Esophagus muscularis mucosa (tissue), 4 donors: ENCODE measurements around the gene FXYD4. TPM values are rescaled to one million over a fixed set of nuclear protein-coding genes. Genes with fewer than 3 reads are reported as not detected.

ENCODE experiments used
- DNase-seq: peaks from one replicate; pipeline ENCODE4 v3.0.0-alpha.2; 2017; ENCODE audit errors: extremely low spot score
- H3K27ac ChIP-seq, 4 donors: fragments of 200-600 bp; sonication (generic); replicated peaks in 1 of 4; 1 replicate in 3 of 4; 2 replicates in 1 of 4; pipeline ENCODE4 v1.5.1; 2016 to 2019; ENCODE audit warnings: mild to moderate bottlenecking in 1 of 4
- H3K27me3 ChIP-seq, 4 donors: fragments of 200-600 bp; sonication (generic); one replicate each; pipeline versions ENCODE4 v1.5.1 to v1.6.0; 2016 to 2019
- H3K36me3 ChIP-seq, 4 donors: fragments of 200-600 bp; sonication (generic); one replicate each; pipeline ENCODE4 v1.5.1; 2016 to 2019
- H3K4me1 ChIP-seq, 4 donors: fragments of 200-600 bp; sonication (generic); one replicate each; pipeline ENCODE4 v1.5.1; 2016 to 2019
- H3K4me3 ChIP-seq, 4 donors: fragments of 200-600 bp; sonication (generic); 1 replicate in 2 of 4; 2 replicates in 2 of 4; pipeline ENCODE4 v1.5.1; 2016 to 2019; ENCODE audit warnings: mild to moderate bottlenecking in 4 of 4, moderate library complexity in 1 of 4
- H3K9me3 ChIP-seq, 4 donors: fragments of 200-600 bp; sonication (generic); 1 replicate in 3 of 4; 2 replicates in 1 of 4; pipeline ENCODE4 v1.5.1; 2016 to 2019
- EP300 ChIP-seq: sonication (generic); formaldehyde crosslinking; IDR thresholded peaks from one replicate; pipeline ENCODE4 v1.6.1; 2017; ENCODE audit warnings: antibody characterized with exemption
- POLR2A ChIP-seq: fragments of 450-650 bp; IDR thresholded peaks from one replicate; pipeline ENCODE4 v1.6.1; 2017; ENCODE audit warnings: antibody characterized with exemption, moderate library complexity, mild to moderate bottlenecking, low read depth
- POLR2AphosphoS5 ChIP-seq, 2 donors: sonication (generic); formaldehyde crosslinking; IDR thresholded peaks; one replicate each; pipeline ENCODE4 v1.6.1; 2017; ENCODE audit warnings: antibody characterized with exemption in 2 of 2
- WGBS: methylation state at CpG from one replicate; pipeline ENCODE4 v1.1.5; 2018; 5-methylcytosine and 5-hydroxymethylcytosine counted together
- intact Hi-C: fragments of 100-400 bp; cut with DNase I; formaldehyde crosslinking; loops from one replicate; pipeline ENCODE4 v1.15.1; 2023
- total RNA-seq, 4 donors: library from RNA; depleted of rRNA; stranded (reverse); fragments of >200 nt; gene quantifications; one replicate each; pipeline versions ENCODE4 v1.1.0 to v1.2.1, GENCODE V29; 2016
- TF ChIP-seq, protein P1 (sequence below), 3 experiments: fragments of 200-600 bp in 2 of 3; fragments of 450-650 bp in 1 of 3; sonication (generic) in 2 of 3; IDR thresholded peaks; one replicate each; pipeline ENCODE4 v1.5.1; 2017 to 2019; ENCODE audit warnings: antibody characterized with exemption in 3 of 3, mild to moderate bottlenecking in 2 of 3, moderate library complexity in 1 of 3

The FXYD4 gene
- total RNA-seq, 4 donors from 2014 or later, result not detected

GRCh38 chr10:43410345-43410744 lies 38.9 kb downstream of the FXYD4 start:
- Histone ChIP-seq H3K4me3 (peak overlapping the region in 2 of 4 donors; percentile 71 to 94), H3K36me3 (no peaks in the 10 kb centered on the region), H3K27ac (peak overlapping the region in 1 of 4 donors; percentile 100), H3K9me3 (no peaks in the 10 kb centered on the region), H3K4me1 (peaks cover 14 to 33% (median 26%) of the 10 kb centered on the region in 4 donors), H3K27me3 (no peaks in the 10 kb centered on the region)
- WGBS, result 92% methylated on average over 14 of the region's 14 CpGs
- TF ChIP-seq, protein P1, sequence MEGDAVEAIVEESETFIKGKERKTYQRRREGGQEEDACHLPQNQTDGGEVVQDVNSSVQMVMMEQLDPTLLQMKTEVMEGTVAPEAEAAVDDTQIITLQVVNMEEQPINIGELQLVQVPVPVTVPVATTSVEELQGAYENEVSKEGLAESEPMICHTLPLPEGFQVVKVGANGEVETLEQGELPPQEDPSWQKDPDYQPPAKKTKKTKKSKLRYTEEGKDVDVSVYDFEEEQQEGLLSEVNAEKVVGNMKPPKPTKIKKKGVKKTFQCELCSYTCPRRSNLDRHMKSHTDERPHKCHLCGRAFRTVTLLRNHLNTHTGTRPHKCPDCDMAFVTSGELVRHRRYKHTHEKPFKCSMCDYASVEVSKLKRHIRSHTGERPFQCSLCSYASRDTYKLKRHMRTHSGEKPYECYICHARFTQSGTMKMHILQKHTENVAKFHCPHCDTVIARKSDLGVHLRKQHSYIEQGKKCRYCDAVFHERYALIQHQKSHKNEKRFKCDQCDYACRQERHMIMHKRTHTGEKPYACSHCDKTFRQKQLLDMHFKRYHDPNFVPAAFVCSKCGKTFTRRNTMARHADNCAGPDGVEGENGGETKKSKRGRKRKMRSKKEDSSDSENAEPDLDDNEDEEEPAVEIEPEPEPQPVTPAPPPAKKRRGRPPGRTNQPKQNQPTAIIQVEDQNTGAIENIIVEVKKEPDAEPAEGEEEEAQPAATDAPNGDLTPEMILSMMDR (IDR thresholded peaks at IDR 0.05), result no peak
- TF ChIP-seq POLR2AphosphoS5 (IDR thresholded peaks at IDR 0.05) (no peak), POLR2A (no peak)
- intact Hi-C loops, result no loop called here
- no peak for DNase-seq

GRCh38 chr10:43411536-43411935 lies 40.1 kb downstream of the FXYD4 start:
- Histone ChIP-seq H3K36me3 (no peaks in the 10 kb centered on the region), H3K4me1 (peaks cover 2 to 21% (median 14%) of the 10 kb centered on the region in 4 donors), H3K9me3 (no peaks in the 10 kb centered on the region), H3K27me3 (no peaks in the 10 kb centered on the region), H3K4me3 (no peak overlapping the region), H3K27ac (no peak overlapping the region)
- TF ChIP-seq POLR2AphosphoS5 (IDR thresholded peaks at IDR 0.05), result no peak
- intact Hi-C loops, result no loop called here
- DNase-seq, result no peak
- 82% methylated on average over 2 of the region's 2 CpGs for WGBS

- no peaks in the 10 kb centered on the region for H3K9me3 ChIP-seq
- WGBS, result 93% methylated on average over 10 of the region's 10 CpGs
- no peak overlapping the region for H3K4me3 ChIP-seq
- TF ChIP-seq POLR2AphosphoS5 (IDR thresholded peaks at IDR 0.05) (no peak), EP300 (no peak), POLR2A (no peak)
- TF ChIP-seq, protein P1 (IDR thresholded peaks at IDR 0.05), result no peak
- no peaks in the 10 kb centered on the region for H3K36me3 ChIP-seq
- no peak overlapping the region for H3K27ac ChIP-seq
- intact Hi-C loops, result no loop called here
- no peak for DNase-seq
- H3K4me1 ChIP-seq, result peaks cover 5 to 11% (median 7%) of the 10 kb centered on the region in 4 donors
- H3K27me3 ChIP-seq, result no peaks in the 10 kb centered on the region
Observed at GRCh38 chr10:43415544-43415943, 44.1 kb downstream of the FXYD4 start.

- DNase-seq, result no peak
- 85% methylated on average over 14 of the region's 14 CpGs for WGBS
- H3K27me3 ChIP-seq, result no peaks in the 10 kb centered on the region
- H3K36me3 ChIP-seq, result no peaks in the 10 kb centered on the region
- no peak for TF ChIP-seq EP300
- no peak for TF ChIP-seq POLR2AphosphoS5 (IDR thresholded peaks at IDR 0.05)
- peaks cover 12 to 23% (median 19%) of the 10 kb centered on the region in 4 donors for H3K4me1 ChIP-seq
- intact Hi-C loops, result no loop called here
- H3K27ac ChIP-seq, result no peak overlapping the region
- H3K4me3 ChIP-seq, result no peak overlapping the region
- no peaks in the 10 kb centered on the region for H3K9me3 ChIP-seq
Observed at GRCh38 chr10:43417950-43418768, 46.7 kb downstream of the FXYD4 start.

GRCh38 chr10:43419997-43420368 lies 48.5 kb downstream of the FXYD4 start:
- Histone ChIP-seq H3K36me3 (no peaks in the 10 kb centered on the region), H3K4me3 (peak overlapping the region; percentile 59 to 70 (median 68)), H3K27ac (peak overlapping the region; percentile 92 to 99 (median 98)), H3K9me3 (no peaks in the 10 kb centered on the region), H3K27me3 (no peaks in the 10 kb centered on the region), H3K4me1 (peaks cover 12 to 23% (median 19%) of the 10 kb centered on the region in 4 donors)
- WGBS, result 52% methylated on average over 18 of the region's 18 CpGs
- intact Hi-C loops, result no loop called here
- no peak for DNase-seq
- TF ChIP-seq POLR2A (no peak), POLR2AphosphoS5 (IDR thresholded peaks at IDR 0.05) (no peak), EP300 (no peak)
- TF ChIP-seq, protein P1 (IDR thresholded peaks at IDR 0.05), result no peak
